Memory B cell (primary cell): Measurements from ENCODE around the gene IQSEC2.
A peak's percentile ranks its signal among the peaks of the same experiment; 100 is the strongest.

Experiments
- ATAC-seq: fragments of 150-1000 bp; cut with Tn5 transposase; 2 replicates; pipeline ENCODE4 v1.10.0; 2021; ENCODE audit warnings: low read depth, mild to moderate bottlenecking, moderate library complexity
- DNase-seq, 2 donors: peaks; one replicate each; pipeline ENCODE4 v3.0.0; 2022; ENCODE audit warnings: low spot score in 2 of 2
- H3K27ac Mint-ChIP-seq: one replicate; pipeline ENCODE4 v1.8.0; 2022; ENCODE audit warnings: mild to moderate bottlenecking, moderate library complexity, mixed read lengths
- H3K27me3 Mint-ChIP-seq: one replicate; pipeline ENCODE4 v1.8.0; 2022; ENCODE audit warnings: mixed read lengths
- H3K36me3 Mint-ChIP-seq: one replicate; pipeline ENCODE4 v1.8.0; 2022; ENCODE audit warnings: mild to moderate bottlenecking, mixed read lengths
- H3K4me1 Mint-ChIP-seq: one replicate; pipeline ENCODE4 v1.8.0; 2022; ENCODE audit warnings: mixed read lengths
- H3K4me3 Mint-ChIP-seq: one replicate; pipeline ENCODE4 v1.8.0; 2022; ENCODE audit warnings: mild to moderate bottlenecking, moderate library complexity, mixed read lengths
- H3K9me3 Mint-ChIP-seq: one replicate; pipeline ENCODE4 v1.8.0; 2022; ENCODE audit warnings: mixed read lengths

The IQSEC2 gene

GRCh38 chrX:53230116-53230515, 51.3 kb downstream of the IQSEC2 start:
- ATAC-seq (no peak), DNase-seq (no peak)
- H3K36me3 Mint-ChIP-seq, result no peaks in the 10 kb centered on the region
- no peaks in the 10 kb centered on the region for H3K4me1 Mint-ChIP-seq
- H3K9me3 Mint-ChIP-seq, result no peaks in the 10 kb centered on the region
- peaks cover 3% of the 10 kb centered on the region for H3K27me3 Mint-ChIP-seq
- H3K4me3 Mint-ChIP-seq, result no peak overlapping the region
- no peak overlapping the region for H3K27ac Mint-ChIP-seq

- Mint-ChIP-seq H3K36me3 (peaks cover 2% of the 10 kb centered on the region), H3K27me3 (peaks cover 1% of the 10 kb centered on the region), H3K27ac (no peak overlapping the region), H3K4me1 (peaks cover 10% of the 10 kb centered on the region), H3K9me3 (no peaks in the 10 kb centered on the region), H3K4me3 (no peak overlapping the region)
- DNase-seq (no peak), ATAC-seq (no peak)
Measured at GRCh38 chrX:53227224-53227765, 54.1 kb downstream of the IQSEC2 start.

DNA sequence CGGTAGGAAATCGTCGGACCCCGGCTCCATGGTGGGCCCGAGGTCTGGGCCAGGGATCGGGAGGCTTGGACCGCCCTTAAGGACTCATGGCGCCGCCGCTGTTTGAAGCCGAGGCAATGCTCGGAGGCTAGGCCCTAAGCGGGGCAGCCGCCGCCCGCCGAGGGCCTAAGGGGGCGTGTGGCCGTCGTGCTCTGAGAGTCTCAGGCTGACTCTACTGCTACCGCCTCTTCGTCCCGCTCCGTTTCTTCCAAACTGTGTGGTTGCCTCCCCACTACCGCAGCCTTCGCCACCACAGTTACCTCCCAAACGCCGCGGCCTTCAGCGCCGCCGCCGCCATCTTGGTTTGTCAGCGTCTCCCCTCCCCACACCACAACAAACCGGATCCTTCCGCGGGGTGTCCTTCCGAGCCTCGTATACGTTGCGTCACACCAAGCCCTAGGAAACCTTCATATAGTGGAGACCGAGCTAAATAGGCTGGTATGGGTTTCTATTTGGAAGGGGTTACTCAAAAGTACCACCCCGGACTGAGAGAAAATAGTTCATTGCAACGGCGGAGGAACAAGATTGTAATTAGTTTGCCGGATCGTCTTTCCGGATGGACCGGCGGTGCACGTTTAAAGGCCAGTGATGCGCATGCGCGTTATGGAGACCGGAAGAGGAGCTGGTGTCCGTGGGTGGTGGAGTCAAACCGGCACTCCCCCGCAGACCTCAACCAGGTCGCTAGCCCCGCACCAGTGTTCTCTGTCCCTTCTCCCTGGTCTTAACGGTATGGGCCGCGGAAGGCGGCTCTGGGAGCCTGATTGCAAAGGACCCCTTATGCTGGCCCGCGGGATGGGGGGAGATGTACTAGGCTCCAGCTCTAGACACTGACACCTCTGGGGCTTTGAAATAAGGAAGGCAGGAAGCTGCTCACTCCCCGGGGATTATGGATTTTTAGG, 56.3 kb downstream of the IQSEC2 start, which contains the start of gene KDM5C:
Gene KDM5C (minus strand): TSS at position 348 of the 938 bp plus-strand sequence. CDS start 318 bp downstream, at position 30.
- Mint-ChIP-seq H3K9me3 (no peaks in the 10 kb centered on the region), H3K27ac (peak within 1 kb of the TSS; percentile 99), H3K36me3 (peaks cover 2% of the 10 kb centered on the region), H3K27me3 (no peaks in the 10 kb centered on the region), H3K4me3 (peak within 1 kb of the TSS; percentile 96), H3K4me1 (peaks cover 13% of the 10 kb centered on the region)
- DNase-seq (peak; percentile 78 to 91), ATAC-seq (peak; percentile 87)

GRCh38 chrX:53223955-53224859, 57.2 kb downstream of the IQSEC2 start:
- DNase-seq (no peak), ATAC-seq (no peak)
- peaks cover 13% of the 10 kb centered on the region for H3K4me1 Mint-ChIP-seq
- H3K27me3 Mint-ChIP-seq, result no peaks in the 10 kb centered on the region
- H3K9me3 Mint-ChIP-seq, result no peaks in the 10 kb centered on the region
- peak overlapping the region; percentile 99 for H3K27ac Mint-ChIP-seq
- peaks cover 2% of the 10 kb centered on the region for H3K36me3 Mint-ChIP-seq
- H3K4me3 Mint-ChIP-seq, result peak overlapping the region; percentile 96

DNA sequence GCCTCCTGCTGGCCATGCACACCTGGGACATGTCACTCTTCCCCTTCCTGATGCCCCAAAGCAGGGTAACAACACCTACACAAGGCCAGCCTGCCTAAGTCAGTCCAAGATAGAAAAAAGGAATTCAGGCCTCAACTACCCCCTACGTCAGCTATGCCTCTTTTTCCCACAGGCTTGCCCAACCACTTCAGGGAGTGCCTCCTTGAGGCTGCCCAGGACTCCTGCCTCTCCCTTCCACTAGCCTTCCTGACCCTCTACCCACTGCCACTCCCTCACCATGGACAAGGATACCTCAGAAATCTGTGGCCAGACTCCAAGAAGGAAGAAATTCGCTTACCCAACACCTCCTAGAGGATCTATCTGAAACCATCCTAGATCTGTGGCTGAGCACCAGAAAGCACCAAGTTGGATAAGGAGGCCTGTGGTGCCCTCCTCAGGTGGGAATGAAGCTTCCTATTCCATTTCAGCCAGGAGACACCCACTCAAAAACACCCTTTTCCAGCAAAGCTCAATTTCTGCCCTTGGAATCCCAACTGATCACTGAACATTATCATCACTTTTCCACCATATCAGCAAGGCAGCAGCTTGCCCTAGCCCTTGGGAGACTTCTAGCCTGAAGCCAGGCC, 58.2 kb downstream of the IQSEC2 start:
- peaks cover 4% of the 10 kb centered on the region for H3K36me3 Mint-ChIP-seq
- no peaks in the 10 kb centered on the region for H3K9me3 Mint-ChIP-seq
- peaks cover 13% of the 10 kb centered on the region for H3K4me1 Mint-ChIP-seq
- DNase-seq (no peak), ATAC-seq (no peak)
- peak overlapping the region; percentile 99 for H3K27ac Mint-ChIP-seq
- peak overlapping the region; percentile 96 for H3K4me3 Mint-ChIP-seq
- no peaks in the 10 kb centered on the region for H3K27me3 Mint-ChIP-seq
